Neural progenitor cell (in vitro differentiated cells): Measurements from ENCODE around the gene GMDS. TPM values are rescaled to one million over a fixed set of nuclear protein-coding genes. Genes with fewer than 3 reads are reported as not detected.

Source experiments
- DNase-seq: peaks from one replicate; pipeline ENCODE4 v3.0.0-alpha.2; 2016; ENCODE audit warnings: low spot score
- H2AFZ ChIP-seq: fragments of 200-600 bp; sonication (generic); replicated peaks from 2 replicates; pipeline ENCODE4 v1.6.1; 2016; ENCODE audit warnings: antibody characterized with exemption
- H3F3A ChIP-seq: fragments of 200-600 bp; sonication (generic); 2 replicates; pipeline ENCODE4 v1.6.1; 2016; ENCODE audit warnings: antibody characterized with exemption, low read depth
- H3K27ac ChIP-seq: fragments of 200-600 bp; sonication (generic); 2 replicates; pipeline ENCODE4 v1.5.1; 2016; ENCODE audit warnings: mild to moderate bottlenecking
- H3K27me3 ChIP-seq: fragments of 200-600 bp; sonication (generic); 2 replicates; pipeline ENCODE4 v1.6.1; 2016; ENCODE audit warnings: mild to moderate bottlenecking, moderate library complexity
- H3K36me3 ChIP-seq: fragments of 200-600 bp; sonication (generic); 2 replicates; pipeline ENCODE4 v1.5.1; 2016
- H3K4me1 ChIP-seq: fragments of 200-600 bp; sonication (generic); 2 replicates; pipeline ENCODE4 v1.6.1; 2016; ENCODE audit warnings: mixed run types
- H3K4me2 ChIP-seq: fragments of 200-600 bp; sonication (generic); 2 replicates; pipeline ENCODE4 v1.6.1; 2016
- H3K4me3 ChIP-seq: fragments of 200-600 bp; sonication (generic); 2 replicates; pipeline ENCODE4 v1.5.1; 2016
- H3K79me2 ChIP-seq: fragments of 200-600 bp; sonication (generic); 2 replicates; pipeline ENCODE4 v1.6.1; 2016; ENCODE audit warnings: low read depth
- H3K9ac ChIP-seq: fragments of 200-600 bp; sonication (generic); 2 replicates; pipeline ENCODE4 v1.6.1; 2016
- H3K9me3 ChIP-seq: fragments of 200-600 bp; sonication (generic); 2 replicates; pipeline ENCODE4 v1.5.1; 2016; ENCODE audit warnings: low read depth
- H4K20me1 ChIP-seq: fragments of 200-600 bp; sonication (generic); 2 replicates; pipeline ENCODE4 v1.6.1; 2016; ENCODE audit warnings: low read depth
- H3K27ac Mint-ChIP-seq: 3 replicates; pipeline ENCODE4 v1.8.0; 2021; ENCODE audit warnings: mixed read lengths
- H3K27me3 Mint-ChIP-seq: 2 replicates; pipeline ENCODE4 v1.8.0; 2022; ENCODE audit warnings: low read depth, mild to moderate bottlenecking, inconsistent platforms, moderate library complexity, mixed read lengths; ENCODE audit not compliant: insufficient read depth
- H3K36me3 Mint-ChIP-seq: 3 replicates; pipeline ENCODE4 v1.8.0; 2021; ENCODE audit warnings: mixed read lengths
- H3K4me1 Mint-ChIP-seq: 3 replicates; pipeline ENCODE4 v1.8.0; 2021; ENCODE audit warnings: mixed read lengths
- H3K4me3 Mint-ChIP-seq: 3 replicates; pipeline ENCODE4 v1.8.0; 2021; ENCODE audit warnings: mild to moderate bottlenecking, moderate library complexity, mixed read lengths
- H3K9me3 Mint-ChIP-seq: 3 replicates; pipeline ENCODE4 v1.8.0; 2020; ENCODE audit warnings: mixed read lengths
- EZH2 ChIP-seq: fragments of 200-600 bp; sonication (generic); IDR thresholded peaks from 2 replicates; pipeline ENCODE4 v1.6.1; 2017; ENCODE audit warnings: antibody characterized with exemption, mild to moderate bottlenecking, moderate library complexity
- EZH2phosphoT487 ChIP-seq: fragments of 200-600 bp; sonication (generic); IDR thresholded peaks from 2 replicates; pipeline ENCODE4 v1.6.1; 2017; ENCODE audit warnings: antibody characterized with exemption
- total RNA-seq: library from RNA; depleted of rRNA; stranded (reverse); fragments of >200 nt; gene quantifications from 2 replicates; pipeline ENCODE4 v1.2.3, GENCODE V29; 2015; ENCODE audit warnings: low replicate concordance
- TF ChIP-seq, protein P1 (sequence below): fragments of 200-600 bp; sonication (generic); IDR thresholded peaks from 2 replicates; pipeline ENCODE4 v1.5.1; 2017; ENCODE audit warnings: antibody characterized with exemption, mild to moderate bottlenecking

The GMDS gene
- total RNA-seq, 1 donor from 2014 or later = 22.6 TPM

- no peaks in the 10 kb centered on the region for H4K20me1 ChIP-seq
- H3K9me3 Mint-ChIP-seq = no peaks in the 10 kb centered on the region
- H3K4me1 Mint-ChIP-seq = peaks cover 4% of the 10 kb centered on the region
Measured at GRCh38 chr6:2034256-2034655, 211.1 kb downstream of the GMDS start.

DNA sequence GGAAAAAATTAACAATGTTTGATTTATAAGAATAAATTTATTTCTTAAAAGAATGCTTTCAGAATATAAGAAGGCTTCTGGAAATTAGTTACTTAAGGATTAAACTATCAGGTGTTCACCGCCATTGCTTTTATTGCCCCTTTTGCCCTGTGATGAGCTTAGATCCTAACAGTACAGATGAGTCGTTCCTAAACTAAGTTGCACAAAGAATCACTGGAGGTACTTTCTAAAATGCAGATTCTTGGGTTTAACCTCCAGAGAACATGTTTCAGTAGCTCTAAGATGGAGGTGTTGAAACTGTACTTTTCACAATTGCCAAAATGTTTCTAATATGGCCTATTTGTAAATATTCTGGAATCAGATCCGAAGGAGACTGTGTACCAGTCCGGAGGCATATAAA is 211.9 kb downstream of the GMDS start:
- Mint-ChIP-seq H3K4me3 (no peak overlapping the region), H3K27ac (no peak overlapping the region), H3K9me3 (no peaks in the 10 kb centered on the region), H3K27me3 (no peaks in the 10 kb centered on the region), H3K4me1 (peaks cover 5% of the 10 kb centered on the region), H3K36me3 (no peaks in the 10 kb centered on the region)
- Histone ChIP-seq H3K36me3 (no peaks in the 10 kb centered on the region), H3F3A (no peaks in the 10 kb centered on the region), H2AFZ (no peak overlapping the region), H4K20me1 (no peaks in the 10 kb centered on the region), H3K9ac (no peak overlapping the region), H3K4me3 (no peak overlapping the region), H3K4me1 (no peaks in the 10 kb centered on the region), H3K79me2 (no peaks in the 10 kb centered on the region), H3K4me2 (no peak overlapping the region), H3K27me3 (no peaks in the 10 kb centered on the region), H3K27ac (no peak overlapping the region), H3K9me3 (no peaks in the 10 kb centered on the region)
- DNase-seq = no peak
- no peak for TF ChIP-seq EZH2

More at GRCh38 chr6:2034256-2034655, 211.1 kb downstream of the GMDS start:
- Histone ChIP-seq H3K4me1 (no peaks in the 10 kb centered on the region), H3K4me2 (no peak overlapping the region), H3K27me3 (no peaks in the 10 kb centered on the region), H3K27ac (no peak overlapping the region), H3K9me3 (no peaks in the 10 kb centered on the region), H3K79me2 (no peaks in the 10 kb centered on the region), H3K36me3 (no peaks in the 10 kb centered on the region), H3K9ac (no peak overlapping the region), H2AFZ (no peak overlapping the region), H3K4me3 (no peak overlapping the region), H3F3A (no peaks in the 10 kb centered on the region)
- Mint-ChIP-seq H3K4me3 (no peak overlapping the region), H3K27me3 (no peaks in the 10 kb centered on the region), H3K27ac (no peak overlapping the region), H3K36me3 (no peaks in the 10 kb centered on the region)
- DNase-seq = no peak
- no peak for TF ChIP-seq EZH2phosphoT487
- no peak for TF ChIP-seq EZH2
- TF ChIP-seq, protein P1, sequence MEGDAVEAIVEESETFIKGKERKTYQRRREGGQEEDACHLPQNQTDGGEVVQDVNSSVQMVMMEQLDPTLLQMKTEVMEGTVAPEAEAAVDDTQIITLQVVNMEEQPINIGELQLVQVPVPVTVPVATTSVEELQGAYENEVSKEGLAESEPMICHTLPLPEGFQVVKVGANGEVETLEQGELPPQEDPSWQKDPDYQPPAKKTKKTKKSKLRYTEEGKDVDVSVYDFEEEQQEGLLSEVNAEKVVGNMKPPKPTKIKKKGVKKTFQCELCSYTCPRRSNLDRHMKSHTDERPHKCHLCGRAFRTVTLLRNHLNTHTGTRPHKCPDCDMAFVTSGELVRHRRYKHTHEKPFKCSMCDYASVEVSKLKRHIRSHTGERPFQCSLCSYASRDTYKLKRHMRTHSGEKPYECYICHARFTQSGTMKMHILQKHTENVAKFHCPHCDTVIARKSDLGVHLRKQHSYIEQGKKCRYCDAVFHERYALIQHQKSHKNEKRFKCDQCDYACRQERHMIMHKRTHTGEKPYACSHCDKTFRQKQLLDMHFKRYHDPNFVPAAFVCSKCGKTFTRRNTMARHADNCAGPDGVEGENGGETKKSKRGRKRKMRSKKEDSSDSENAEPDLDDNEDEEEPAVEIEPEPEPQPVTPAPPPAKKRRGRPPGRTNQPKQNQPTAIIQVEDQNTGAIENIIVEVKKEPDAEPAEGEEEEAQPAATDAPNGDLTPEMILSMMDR = no peak

DNA sequence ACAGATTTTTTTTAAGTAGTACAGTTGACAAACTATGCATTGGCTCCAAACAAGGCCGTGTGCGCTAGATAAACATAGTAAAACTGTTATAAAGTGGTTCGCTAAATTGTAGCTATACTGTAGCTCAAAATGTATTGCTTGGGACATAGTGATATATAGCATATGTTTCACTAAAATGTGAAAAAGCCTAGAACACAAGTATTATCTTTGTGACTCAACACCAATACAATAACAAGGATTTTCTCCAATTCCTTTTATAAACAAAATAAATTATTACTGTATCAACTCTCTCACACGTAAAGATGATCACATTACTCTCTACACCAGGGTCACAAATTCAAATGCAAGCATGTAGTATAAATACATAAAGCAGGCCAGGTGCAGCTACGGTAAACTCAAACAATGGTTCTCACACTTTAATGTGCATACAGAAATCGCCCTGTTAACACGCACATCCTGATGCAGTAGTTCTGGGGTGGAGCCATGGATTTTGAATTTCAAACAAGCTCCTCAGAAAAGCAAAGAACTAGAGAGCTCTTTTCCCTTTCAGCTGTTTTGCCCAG is 214.6 kb downstream of the GMDS start:
- Histone ChIP-seq H3K9ac (no peak overlapping the region), H3K4me3 (no peak overlapping the region), H3K27me3 (no peaks in the 10 kb centered on the region), H3K27ac (no peak overlapping the region), H3F3A (no peaks in the 10 kb centered on the region), H3K4me2 (no peak overlapping the region), H3K4me1 (no peaks in the 10 kb centered on the region), H3K36me3 (no peaks in the 10 kb centered on the region), H4K20me1 (no peaks in the 10 kb centered on the region), H2AFZ (no peak overlapping the region), H3K9me3 (no peaks in the 10 kb centered on the region), H3K79me2 (no peaks in the 10 kb centered on the region)
- Mint-ChIP-seq H3K27me3 (peaks cover 2% of the 10 kb centered on the region), H3K9me3 (no peaks in the 10 kb centered on the region), H3K4me1 (peaks cover 11% of the 10 kb centered on the region), H3K4me3 (no peak overlapping the region), H3K36me3 (no peaks in the 10 kb centered on the region), H3K27ac (no peak overlapping the region)
- DNase-seq = no peak
- TF ChIP-seq EZH2phosphoT487 (no peak), EZH2 (no peak)
- TF ChIP-seq, protein P1 = no peak

DNA sequence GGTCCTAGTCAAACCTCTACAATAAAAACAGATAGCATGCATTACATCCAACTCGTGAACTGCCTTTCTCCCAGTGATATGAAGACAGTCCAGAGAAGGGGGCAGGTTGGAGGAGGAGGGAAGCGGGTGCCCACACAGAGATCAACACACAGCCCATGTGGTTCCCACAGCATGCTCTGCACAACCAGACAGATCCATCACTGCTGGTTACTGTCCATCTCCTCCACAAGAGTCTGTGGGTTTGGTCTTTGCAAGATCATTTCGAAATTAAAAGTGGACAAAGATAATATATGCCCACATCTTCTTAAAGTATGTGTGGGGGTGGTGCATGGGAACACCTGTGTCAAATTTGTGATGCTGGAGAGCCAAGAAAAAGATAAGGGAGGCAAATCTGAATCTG is 215.5 kb downstream of the GMDS start:
- no peaks in the 10 kb centered on the region for H3K4me1 ChIP-seq
- H3K27me3 Mint-ChIP-seq = peaks cover 2% of the 10 kb centered on the region
- DNase-seq = no peak
- H3K36me3 Mint-ChIP-seq = no peaks in the 10 kb centered on the region
- H3K9me3 ChIP-seq = no peaks in the 10 kb centered on the region
- no peak overlapping the region for H3K4me3 ChIP-seq
- no peaks in the 10 kb centered on the region for H4K20me1 ChIP-seq
- H3K27me3 ChIP-seq = no peaks in the 10 kb centered on the region
- H3K27ac ChIP-seq = no peak overlapping the region
- no peak overlapping the region for H2AFZ ChIP-seq
- H3K9me3 Mint-ChIP-seq = no peaks in the 10 kb centered on the region
- no peak overlapping the region for H3K4me2 ChIP-seq
- H3K4me1 Mint-ChIP-seq = peaks cover 11% of the 10 kb centered on the region
- H3K4me3 Mint-ChIP-seq = no peak overlapping the region
- H3K36me3 ChIP-seq = no peaks in the 10 kb centered on the region
- H3F3A ChIP-seq = no peaks in the 10 kb centered on the region
- no peaks in the 10 kb centered on the region for H3K79me2 ChIP-seq
- no peak for TF ChIP-seq EZH2phosphoT487
- TF ChIP-seq, protein P1 = no peak
- no peak for TF ChIP-seq EZH2
- no peak overlapping the region for H3K27ac Mint-ChIP-seq
- no peak overlapping the region for H3K9ac ChIP-seq
